ENCODE measurements around the gene RASSF1.
A peak's percentile ranks its signal among the peaks of the same experiment; 100 is the strongest.

The RASSF1 gene

DNA sequence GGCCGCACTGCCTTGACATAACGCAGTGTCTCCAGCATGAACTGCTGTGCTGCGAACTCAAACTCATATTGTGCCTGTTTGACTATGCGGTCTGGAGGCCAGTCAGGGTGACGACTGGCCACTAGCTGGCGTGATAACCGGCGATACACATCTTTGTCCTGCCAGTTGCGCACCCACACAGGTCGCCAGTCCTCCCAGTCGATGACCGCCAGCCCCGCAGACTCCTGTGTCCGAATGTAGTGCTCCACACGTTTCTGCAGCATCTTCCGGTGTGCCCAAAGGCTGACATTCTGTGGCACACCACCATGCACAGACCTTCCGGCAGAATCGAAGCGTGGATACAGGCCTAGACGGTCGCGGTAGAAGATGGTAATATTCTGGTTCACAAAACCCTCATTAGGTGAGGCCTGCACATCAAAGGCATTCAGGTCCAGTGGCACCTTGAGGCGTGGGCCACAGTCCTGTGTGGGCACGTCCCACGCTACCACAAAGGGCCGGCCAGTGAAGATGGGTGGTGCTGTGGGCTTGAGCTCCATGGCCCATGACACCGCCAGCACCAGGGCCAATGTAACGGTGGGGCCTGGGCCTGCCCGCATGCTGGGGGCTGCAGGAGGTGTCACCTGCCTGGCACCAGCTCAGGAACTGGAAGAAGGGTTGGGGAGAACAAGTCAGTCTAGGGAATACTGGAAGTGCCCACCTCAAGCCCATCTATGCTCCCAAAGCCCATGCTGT lies 20.6 kb downstream of the RASSF1 start:
- peak overlapping the region; percentile 100 for H3K27ac ChIP-seq (ENCODE audit: low read length)
- peaks cover 52% of the 10 kb centered on the region for H3K36me3 ChIP-seq (ENCODE audit: insufficient read depth, low read length)
- no peak for ATAC-seq (ENCODE audit: insufficient read depth, low read depth)

DNA sequence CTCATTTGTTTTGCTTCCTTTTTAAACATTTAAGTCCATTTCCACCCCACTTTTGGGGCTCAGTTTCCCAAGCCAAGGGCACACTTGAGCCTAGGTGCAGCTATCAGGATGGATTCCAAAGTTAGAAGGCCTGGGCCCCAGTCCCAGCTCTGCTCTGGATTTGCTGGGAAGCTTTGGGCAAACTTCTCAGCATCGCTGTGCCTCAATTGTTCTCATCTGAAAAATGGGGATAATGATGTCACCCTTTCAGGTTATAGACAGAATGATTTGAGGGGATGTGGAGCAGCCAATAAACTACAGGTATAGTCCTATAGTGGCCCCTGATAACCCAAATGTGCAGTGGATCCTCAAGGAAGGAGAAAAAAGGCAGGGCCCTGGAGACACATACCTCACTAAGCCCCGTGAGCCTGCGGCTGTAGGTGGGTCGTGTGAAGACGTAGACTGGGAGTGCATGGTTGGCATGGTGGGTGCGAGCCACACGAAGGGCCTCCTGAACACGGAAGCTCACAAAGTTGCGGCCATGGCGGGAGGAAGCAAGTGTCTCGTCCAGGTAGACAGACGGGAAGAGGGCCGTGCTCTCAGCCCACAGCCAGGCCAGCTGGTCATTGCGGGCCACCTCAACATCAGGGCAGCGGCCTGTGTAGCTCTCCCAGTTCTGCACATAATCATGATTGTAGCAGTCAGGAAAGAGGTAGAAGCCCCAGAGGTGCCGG lies 21.3 kb downstream of the RASSF1 start:
- Histone ChIP-seq H3K27ac (ENCODE audit: low read length) (no peak overlapping the region), H3K4me1 (ENCODE audit: insufficient read depth, low read length) (peaks cover 42% of the 10 kb centered on the region), H3K36me3 (ENCODE audit: insufficient read depth, low read length) (peaks cover 48% of the 10 kb centered on the region), H3K4me3 (ENCODE audit: low read depth in 1 of 2, low read length in 2 of 2) (peak overlapping the region in 1 of 2 experiments; percentile 74; a peak in 2 of 4 replicates), H2AFZ (ENCODE audit: low read depth, low read length) (no peak overlapping the region), H3K27me3 (ENCODE audit: insufficient read depth, low read length, poor library complexity) (no peaks in the 10 kb centered on the region), H3K79me2 (ENCODE audit: insufficient read depth, low read length) (peaks cover 24% of the 10 kb centered on the region), H4K20me1 (ENCODE audit: insufficient read depth, low read length) (peaks cover 19% of the 10 kb centered on the region; the same call in 1 of the 2 replicates), H3K9me3 (ENCODE audit: insufficient read depth, low read length, severe bottlenecking) (no peaks in the 10 kb centered on the region), H3K4me2 (ENCODE audit: insufficient read depth, low read length) (peak overlapping the region; percentile 78; the same call in 1 of the 2 replicates), H3K9ac (ENCODE audit: low read depth, low read length) (no peak overlapping the region)
- no peak for ATAC-seq (ENCODE audit: insufficient read depth, low read depth)
- TF ChIP-seq, protein P1, sequence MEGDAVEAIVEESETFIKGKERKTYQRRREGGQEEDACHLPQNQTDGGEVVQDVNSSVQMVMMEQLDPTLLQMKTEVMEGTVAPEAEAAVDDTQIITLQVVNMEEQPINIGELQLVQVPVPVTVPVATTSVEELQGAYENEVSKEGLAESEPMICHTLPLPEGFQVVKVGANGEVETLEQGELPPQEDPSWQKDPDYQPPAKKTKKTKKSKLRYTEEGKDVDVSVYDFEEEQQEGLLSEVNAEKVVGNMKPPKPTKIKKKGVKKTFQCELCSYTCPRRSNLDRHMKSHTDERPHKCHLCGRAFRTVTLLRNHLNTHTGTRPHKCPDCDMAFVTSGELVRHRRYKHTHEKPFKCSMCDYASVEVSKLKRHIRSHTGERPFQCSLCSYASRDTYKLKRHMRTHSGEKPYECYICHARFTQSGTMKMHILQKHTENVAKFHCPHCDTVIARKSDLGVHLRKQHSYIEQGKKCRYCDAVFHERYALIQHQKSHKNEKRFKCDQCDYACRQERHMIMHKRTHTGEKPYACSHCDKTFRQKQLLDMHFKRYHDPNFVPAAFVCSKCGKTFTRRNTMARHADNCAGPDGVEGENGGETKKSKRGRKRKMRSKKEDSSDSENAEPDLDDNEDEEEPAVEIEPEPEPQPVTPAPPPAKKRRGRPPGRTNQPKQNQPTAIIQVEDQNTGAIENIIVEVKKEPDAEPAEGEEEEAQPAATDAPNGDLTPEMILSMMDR (IDR thresholded peaks at IDR 0.05; ENCODE audit: borderline replicate concordance, extremely low read depth, low read length, poor library complexity, severe bottlenecking): no peak
- no peak for TF ChIP-seq EZH2 (IDR thresholded peaks at IDR 0.05; ENCODE audit: borderline replicate concordance, low read depth, low read length, severe bottlenecking)
- DNase-seq: no peak

More for the DNA sequence above, 20.6 kb downstream of the RASSF1 start:
- TF ChIP-seq EZH2 (IDR thresholded peaks at IDR 0.05; ENCODE audit: borderline replicate concordance, low read depth, low read length, severe bottlenecking): no peak
- TF ChIP-seq, protein P1 (IDR thresholded peaks at IDR 0.05; ENCODE audit: borderline replicate concordance, extremely low read depth, low read length, poor library complexity, severe bottlenecking): no peak
- Histone ChIP-seq H4K20me1 (ENCODE audit: insufficient read depth, low read length) (peaks cover 19% of the 10 kb centered on the region; the same call in 1 of the 2 replicates), H3K4me2 (ENCODE audit: insufficient read depth, low read length) (peak overlapping the region; percentile 78), H3K79me2 (ENCODE audit: insufficient read depth, low read length) (peaks cover 24% of the 10 kb centered on the region), H3K4me3 (ENCODE audit: low read depth in 1 of 2, low read length in 2 of 2) (peak overlapping the region; percentile 44 to 74; a peak in 3 of 4 replicates), H3K4me1 (ENCODE audit: insufficient read depth, low read length) (peaks cover 42% of the 10 kb centered on the region), H3K9ac (ENCODE audit: low read depth, low read length) (peak overlapping the region; percentile 62), H3K9me3 (ENCODE audit: insufficient read depth, low read length, severe bottlenecking) (no peaks in the 10 kb centered on the region), H2AFZ (ENCODE audit: low read depth, low read length) (peak overlapping the region; percentile 100), H3K27me3 (ENCODE audit: insufficient read depth, low read length, poor library complexity) (no peaks in the 10 kb centered on the region)
- DNase-seq: no peak

DNA sequence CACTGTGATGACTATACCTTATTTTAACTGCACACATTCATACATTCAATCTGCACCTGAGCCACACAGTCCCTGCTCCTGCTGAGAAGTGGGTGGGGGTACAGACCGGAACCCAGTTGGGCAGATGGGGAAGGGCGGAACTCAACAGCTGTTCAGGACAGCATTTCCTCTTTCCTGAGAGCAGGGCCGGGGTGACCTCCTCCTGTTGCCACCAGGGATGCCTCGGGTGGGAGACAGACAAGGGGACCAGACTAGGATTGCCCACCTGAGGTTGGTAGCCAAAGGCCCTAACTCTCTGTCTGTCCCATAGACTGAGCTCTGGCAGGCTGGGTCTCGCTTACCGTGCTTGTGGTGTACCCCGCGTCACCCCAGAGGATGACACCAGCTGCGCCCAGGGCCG lies 22.0 kb downstream of the RASSF1 start:
- Histone ChIP-seq H3K9ac (ENCODE audit: low read depth, low read length) (no peak overlapping the region), H3K4me2 (ENCODE audit: insufficient read depth, low read length) (peak overlapping the region; percentile 78; the same call in 1 of the 2 replicates), H3K4me1 (ENCODE audit: insufficient read depth, low read length) (peaks cover 42% of the 10 kb centered on the region), H3K27ac (ENCODE audit: low read length) (no peak overlapping the region), H3K79me2 (ENCODE audit: insufficient read depth, low read length) (peaks cover 24% of the 10 kb centered on the region), H3K9me3 (ENCODE audit: insufficient read depth, low read length, severe bottlenecking) (no peaks in the 10 kb centered on the region), H3K27me3 (ENCODE audit: insufficient read depth, low read length, poor library complexity) (no peaks in the 10 kb centered on the region), H3K36me3 (ENCODE audit: insufficient read depth, low read length) (peaks cover 44% of the 10 kb centered on the region), H2AFZ (ENCODE audit: low read depth, low read length) (no peak overlapping the region), H4K20me1 (ENCODE audit: insufficient read depth, low read length) (peaks cover 19% of the 10 kb centered on the region; the same call in 1 of the 2 replicates), H3K4me3 (ENCODE audit: low read depth in 1 of 2, low read length in 2 of 2) (no peak overlapping the region)
- ATAC-seq (ENCODE audit: insufficient read depth, low read depth) (no peak), DNase-seq (no peak)
- no peak for TF ChIP-seq EZH2 (IDR thresholded peaks at IDR 0.05; ENCODE audit: borderline replicate concordance, low read depth, low read length, severe bottlenecking)
- TF ChIP-seq, protein P1 (IDR thresholded peaks at IDR 0.05; ENCODE audit: borderline replicate concordance, extremely low read depth, low read length, poor library complexity, severe bottlenecking): no peak

Data from DND-41 (cell line).